IPS-NIHi7 (cell line): ENCODE data around the gene ELAPOR1.

Experiments
- DNase-seq: peaks from one replicate; pipeline ENCODE4 v3.0.0; 2012; ENCODE audit warnings: mixed read lengths; ENCODE audit errors: extremely low spot score

ELAPOR1 gene

GRCh38 chr1:109094871-109095270, 19.0 kb upstream of the ELAPOR1 start:
- no peak for DNase-seq

GRCh38 chr1:109095631-109096030, 18.3 kb upstream of the ELAPOR1 start:
- no peak for DNase-seq

GRCh38 chr1:109096120-109096519, 17.8 kb upstream of the ELAPOR1 start:
- no peak for DNase-seq

- DNase-seq: peak; percentile 94
These were observed 13.8 kb upstream of the ELAPOR1 start for GRCh38 chr1:109099938-109100773.

- no peak for DNase-seq
These were observed 9.4 kb upstream of the ELAPOR1 start for GRCh38 chr1:109104364-109105151.

- no peak for DNase-seq
These were observed 8.0 kb upstream of the ELAPOR1 start for GRCh38 chr1:109105881-109106280.

GRCh38 chr1:109107785-109108184, 6.1 kb upstream of the ELAPOR1 start:
- no peak for DNase-seq

GRCh38 chr1:109109906-109110305, 4.0 kb upstream of the ELAPOR1 start:
- no peak for DNase-seq

GRCh38 chr1:109111386-109112055, 2.4 kb upstream of the ELAPOR1 start:
- DNase-seq: no peak

GRCh38 chr1:109112056-109112651, 1.8 kb upstream of the ELAPOR1 start:
- no peak for DNase-seq

GRCh38 chr1:109112652-109113285, 1.1 kb upstream of the ELAPOR1 start:
- peak; percentile 93 for DNase-seq

GRCh38 chr1:109114342-109114674, 393 bp downstream of the ELAPOR1 start:
- no peak for DNase-seq

GRCh38 chr1:109115685-109116084, 1.8 kb downstream of the ELAPOR1 start:
- DNase-seq: no peak

- no peak for DNase-seq
These were observed 2.4 kb downstream of the ELAPOR1 start for GRCh38 chr1:109116286-109116685.

- no peak for DNase-seq
These were observed 4.2 kb downstream of the ELAPOR1 start for GRCh38 chr1:109118089-109118488.

- no peak for DNase-seq
These were observed 6.4 kb downstream of the ELAPOR1 start for GRCh38 chr1:109120356-109120755.

GRCh38 chr1:109131059-109131458, 17.1 kb downstream of the ELAPOR1 start:
- no peak for DNase-seq

GRCh38 chr1:109131800-109132199, 17.9 kb downstream of the ELAPOR1 start:
- DNase-seq: no peak

- DNase-seq: no peak
These were observed 19.2 kb downstream of the ELAPOR1 start for GRCh38 chr1:109133002-109133706.

GRCh38 chr1:109133815-109134214, 19.9 kb downstream of the ELAPOR1 start:
- DNase-seq: no peak

GRCh38 chr1:109134423-109134822, 20.5 kb downstream of the ELAPOR1 start:
- DNase-seq: no peak
